K562 (cell line): Measurements from ENCODE around the gene PDRG1. TPM values are rescaled to one million over a fixed set of nuclear protein-coding genes. Genes with fewer than 3 reads are reported as not detected.
A peak's percentile ranks its signal among the peaks of the same experiment; 100 is the strongest.

Source experiments
- AFF1 ChIP-seq, 2 experiments: fragments of 450-650 bp; IDR thresholded peaks; 2 replicates each; pipeline ENCODE4 v1.6.1; 2018; ENCODE audit warnings: mild to moderate bottlenecking in 2 of 2, low read depth in 1 of 2; ENCODE audit not compliant: partially characterized antibody in 2 of 2
- FOS ChIP-seq: IDR thresholded peaks from 3 replicates; pipeline ENCODE4 v1.6.1; 2011; ENCODE audit not compliant: insufficient read length; ENCODE audit errors: extremely low read depth
- HMGN3 ChIP-seq: IDR thresholded peaks from 2 replicates; pipeline ENCODE4 v1.6.1; 2011; ENCODE audit warnings: borderline replicate concordance, low read depth, mild to moderate bottlenecking, mixed read lengths, low read length; ENCODE audit not compliant: insufficient read length; ENCODE audit errors: extremely low read depth
- HNRNPUL1 ChIP-seq: fragments of 200-400 bp; formaldehyde crosslinking; IDR thresholded peaks from 2 replicates; pipeline ENCODE4 v1.6.1; 2017; ENCODE audit warnings: low read length
- IRF2 ChIP-seq: sonication (generic); formaldehyde crosslinking; IDR thresholded peaks from 2 replicates; pipeline ENCODE4 v1.8.1; 2022; ENCODE audit warnings: mild to moderate bottlenecking, missing genetic modification reagents
- MXD1 ChIP-seq: fragments of 250-450 bp; sonication (Bioruptor Pico); IDR thresholded peaks from 2 replicates; pipeline ENCODE4 v1.8.0; 2021; ENCODE audit warnings: borderline replicate concordance, mild to moderate bottlenecking, moderate library complexity; ENCODE audit not compliant: poor library complexity, severe bottlenecking
- NR2C1 ChIP-seq, 2 experiments: fragments of 450-650 bp; IDR thresholded peaks; 2 replicates each; pipeline ENCODE4 v1.6.1; 2017; ENCODE audit warnings: mild to moderate bottlenecking in 2 of 2, antibody characterized with exemption in 1 of 2, inconsistent platforms in 1 of 2, missing compliant biosample characterization in 1 of 2, missing genetic modification characterization in 1 of 2
- NR2C2 ChIP-seq, 2 experiments: fragments of 200-800 bp in 1 of 2; sonication (Bioruptor generic) in 1 of 2; sonication (generic) in 1 of 2; formaldehyde crosslinking in 1 of 2; IDR thresholded peaks; 2 replicates each; pipeline versions ENCODE4 v1.6.1 to v1.8.0; 2016 to 2022; ENCODE audit warnings: mild to moderate bottlenecking in 1 of 2, missing compliant biosample characterization in 1 of 2, missing genetic modification characterization in 1 of 2, missing genetic modification reagents in 1 of 2
- NR3C1 ChIP-seq: sonication (generic); formaldehyde crosslinking; IDR thresholded peaks from 2 replicates; pipeline ENCODE4 v1.8.1; 2022; ENCODE audit warnings: missing genetic modification reagents
- PHB ChIP-seq: fragments of 250-450 bp; sonication (Bioruptor Pico); IDR thresholded peaks from 2 replicates; pipeline ENCODE4 v1.5.0; 2021
- PHTF2 ChIP-seq: fragments of 250-450 bp; sonication (Bioruptor Pico); IDR thresholded peaks from 2 replicates; pipeline ENCODE4 v1.5.0; 2021; ENCODE audit warnings: mild to moderate bottlenecking
- POLR3A ChIP-seq: IDR thresholded peaks from 2 replicates; pipeline ENCODE4 v1.6.1; 2011; ENCODE audit warnings: borderline replicate concordance, mild to moderate bottlenecking, moderate library complexity; ENCODE audit not compliant: insufficient read length, insufficient read depth; ENCODE audit errors: extremely low read depth
- SMAD1 ChIP-seq: fragments of 150-350 bp; IDR thresholded peaks from 2 replicates; pipeline ENCODE4 v1.6.1; 2014; ENCODE audit warnings: low read length, low read depth; ENCODE audit not compliant: partially characterized antibody
- SMAD4 ChIP-seq: fragments of 250-450 bp; sonication (Bioruptor Pico); conservative IDR thresholded peaks from 2 replicates; pipeline ENCODE4 v1.8.0; 2021; ENCODE audit warnings: inconsistent platforms, mild to moderate bottlenecking, moderate library complexity
- STAG1 ChIP-seq: sonication (generic); formaldehyde crosslinking; IDR thresholded peaks from 2 replicates; pipeline ENCODE4 v1.5.0; 2020; ENCODE audit warnings: missing genetic modification reagents, borderline replicate concordance
- TAF1 ChIP-seq: IDR thresholded peaks from 2 replicates; pipeline ENCODE4 v1.6.1; 2011; ENCODE audit warnings: mild to moderate bottlenecking, low read length, moderate library complexity; ENCODE audit not compliant: insufficient read depth, control insufficient read depth, severe bottlenecking; ENCODE audit errors: extremely low read depth
- ZNF174 ChIP-seq: fragments of 250-450 bp; sonication (Bioruptor Pico); IDR thresholded peaks from 2 replicates; pipeline ENCODE4 v1.4.0; 2020; ENCODE audit warnings: mild to moderate bottlenecking
- ZNF217 ChIP-seq: sonication (generic); formaldehyde crosslinking; IDR thresholded peaks from 2 replicates; pipeline ENCODE4 v1.8.0; 2022; ENCODE audit warnings: mild to moderate bottlenecking, missing genetic modification reagents
- ZNF354B ChIP-seq: fragments of 250-450 bp; sonication (Bioruptor Pico); IDR thresholded peaks from 2 replicates; pipeline ENCODE4 v1.4.0; 2020
- polyA plus RNA-seq, 8 experiments: library from polyadenylated mRNA; depleted of rRNA in 4 of 8; stranded (reverse) in 5 of 8; unstranded in 3 of 8; fragments of >200 nt; fragmentation: Nextera tagmentation in 2 of 8; fragmentation: Illumina TruSeq in 1 of 8; extraction: Ambion mirVana in 2 of 8; extraction: Trizol in 1 of 8; gene quantifications; 2 replicates each; pipeline versions ENCODE4 v1.2.1 to v1.2.3, GENCODE V29; 2011 to 2014; ENCODE audit warnings: inconsistent platforms in 1 of 8, missing spikeins in 1 of 8
- total RNA-seq, 7 experiments: library from RNA; depleted of rRNA in 6 of 7; stranded (reverse); fragments of >200 nt in 6 of 7; fragmentation: Illumina TruSeq in 2 of 7; extraction: Trizol in 2 of 7; gene quantifications; 2 replicates each; pipeline versions ENCODE4 v1.2.1 to v1.2.3, GENCODE V29; 2011 to 2021; ENCODE audit warnings: low replicate concordance in 1 of 7
- TF ChIP-seq, protein P1 (sequence below): sonication (generic); formaldehyde crosslinking; IDR thresholded peaks from 2 replicates; pipeline ENCODE4 v1.8.0; 2022; ENCODE audit warnings: mild to moderate bottlenecking, missing genetic modification reagents, borderline replicate concordance

The PDRG1 gene
- total and polyA plus RNA-seq, 9 of the 15 experiments (the other 6 are each of a cell fraction or from before 2014, with no cell fraction given), result 12.6 to 58.6 (median 26.1) TPM

- TF ChIP-seq NR2C2 (CRISPR knock-in tag; IDR thresholded peaks at IDR 0.05) (peak; percentile 92), NR2C2 (tag; IDR thresholded peaks at IDR 0.05) (peak; percentile 68; the same call in 1 of the 2 replicates), HNRNPUL1 (no peak), POLR3A (no peak), PHB (no peak), TAF1 (no peak), ZNF217 (no peak), SMAD4 (CRISPR knock-in tag) (no peak), STAG1 (CRISPR knock-in tag) (no peak), NR3C1 (CRISPR knock-in tag) (no peak), MXD1 (no peak), ZNF354B (CRISPR knock-in tag) (no peak), AFF1 (IDR thresholded peaks at IDR 0.05; ENCODE audit: low read depth in 1 of 2, partially characterized antibody in 2 of 2) (no peak), SMAD1 (no peak), IRF2 (CRISPR knock-in tag) (no peak), PHTF2 (CRISPR knock-in tag) (no peak), FOS (no peak), HMGN3 (no peak), NR2C1 (IDR thresholded peaks at IDR 0.05) (peak; percentile 91), NR2C1 (tag; IDR thresholded peaks at IDR 0.05) (peak; percentile 93), ZNF174 (CRISPR knock-in tag) (no peak)
- TF ChIP-seq, protein P1, sequence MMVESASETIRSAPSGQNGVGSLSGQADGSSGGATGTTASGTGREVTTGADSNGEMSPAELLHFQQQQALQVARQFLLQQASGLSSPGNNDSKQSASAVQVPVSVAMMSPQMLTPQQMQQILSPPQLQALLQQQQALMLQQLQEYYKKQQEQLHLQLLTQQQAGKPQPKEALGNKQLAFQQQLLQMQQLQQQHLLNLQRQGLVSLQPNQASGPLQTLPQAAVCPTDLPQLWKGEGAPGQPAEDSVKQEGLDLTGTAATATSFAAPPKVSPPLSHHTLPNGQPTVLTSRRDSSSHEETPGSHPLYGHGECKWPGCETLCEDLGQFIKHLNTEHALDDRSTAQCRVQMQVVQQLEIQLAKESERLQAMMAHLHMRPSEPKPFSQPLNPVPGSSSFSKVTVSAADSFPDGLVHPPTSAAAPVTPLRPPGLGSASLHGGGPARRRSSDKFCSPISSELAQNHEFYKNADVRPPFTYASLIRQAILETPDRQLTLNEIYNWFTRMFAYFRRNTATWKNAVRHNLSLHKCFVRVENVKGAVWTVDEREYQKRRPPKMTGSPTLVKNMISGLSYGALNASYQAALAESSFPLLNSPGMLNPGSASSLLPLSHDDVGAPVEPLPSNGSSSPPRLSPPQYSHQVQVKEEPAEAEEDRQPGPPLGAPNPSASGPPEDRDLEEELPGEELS (CRISPR knock-in tag), result no peak
Measured at GRCh38 chr20:31909253-31910070, 42.4 kb downstream of the PDRG1 start (continued).
